CD14-positive monocyte (primary cell): ENCODE results near the gene CLVS2. TPM values are rescaled to one million over a fixed set of nuclear protein-coding genes. Genes with fewer than 3 reads are reported as not detected.

ENCODE experiments used
- DNase-seq, 3 donors: peaks; one replicate each; pipeline ENCODE4 v3.0.0-alpha.2; 2011 to 2022
- H2AFZ ChIP-seq: 2 replicates; pipeline ENCODE4 v1.6.0; 2012; ENCODE audit warnings: mild to moderate bottlenecking, low read depth, low read length, inconsistent platforms; ENCODE audit not compliant: insufficient read depth, poor library complexity, severe bottlenecking
- H3K27ac ChIP-seq, 2 donors: 1 replicate in 1 of 2; 2 replicates in 1 of 2; pipeline ENCODE4 v1.5.1; 2012 to 2013; ENCODE audit warnings: low read length in 2 of 2, control low read depth in 1 of 2, inconsistent platforms in 1 of 2, low read depth in 1 of 2, mild to moderate bottlenecking in 1 of 2
- H3K27me3 ChIP-seq, 2 donors: one replicate each; pipeline versions ENCODE4 v1.6.0 to v1.6.1; 2011 to 2013; ENCODE audit warnings: low read length in 2 of 2; ENCODE audit not compliant: control insufficient read depth in 2 of 2, insufficient read depth in 2 of 2
- H3K36me3 ChIP-seq, 2 donors: replicated peaks in 1 of 2; 1 replicate in 1 of 2; 2 replicates in 1 of 2; pipeline versions ENCODE4 v1.5.1 to v1.6.1; 2012 to 2013; ENCODE audit warnings: low read length in 2 of 2, control low read depth in 1 of 2, inconsistent platforms in 1 of 2, mild to moderate bottlenecking in 1 of 2; ENCODE audit not compliant: insufficient read depth in 2 of 2, control insufficient read depth in 1 of 2
- H3K4me1 ChIP-seq, 2 donors: 1 replicate in 1 of 2; 2 replicates in 1 of 2; pipeline versions ENCODE4 v1.5.1 to v1.6.1; 2012 to 2013; ENCODE audit warnings: low read length in 2 of 2, control low read depth in 1 of 2, inconsistent platforms in 1 of 2, mild to moderate bottlenecking in 1 of 2, moderate library complexity in 1 of 2; ENCODE audit not compliant: insufficient read depth in 2 of 2, control insufficient read depth in 1 of 2
- H3K4me2 ChIP-seq: replicated peaks from 2 replicates; pipeline ENCODE3; 2012; ENCODE audit warnings: low read length, moderate library complexity, mild to moderate bottlenecking; ENCODE audit not compliant: poor library complexity, severe bottlenecking; ENCODE audit errors: extremely low read depth
- H3K4me3 ChIP-seq, 3 experiments: fragments of 200-600 bp in 1 of 3; sonication (generic) in 1 of 3; replicated peaks in 1 of 3; 1 replicate in 2 of 3; 2 replicates in 1 of 3; pipeline ENCODE4 v1.5.1; 2011 to 2013; ENCODE audit warnings: low read length in 3 of 3, mild to moderate bottlenecking in 3 of 3, control low read depth in 2 of 3, low read depth in 2 of 3, inconsistent platforms in 1 of 3, moderate library complexity in 1 of 3
- H3K79me2 ChIP-seq: 2 replicates; pipeline ENCODE4 v1.6.0; 2012; ENCODE audit warnings: mild to moderate bottlenecking, control low read depth, inconsistent platforms, low read length, moderate library complexity; ENCODE audit not compliant: insufficient read depth
- H3K9ac ChIP-seq: 2 replicates; pipeline ENCODE4 v1.6.0; 2017; ENCODE audit warnings: low read length, mild to moderate bottlenecking; ENCODE audit not compliant: insufficient read depth, poor library complexity, severe bottlenecking
- H3K9me3 ChIP-seq, 2 donors: replicated peaks in 1 of 2; 1 replicate in 1 of 2; 2 replicates in 1 of 2; pipeline versions ENCODE4 v1.5.1 to v1.6.1; 2012 to 2013; ENCODE audit warnings: low read length in 2 of 2, control low read depth in 1 of 2; ENCODE audit not compliant: control insufficient read depth in 1 of 2, insufficient read depth in 1 of 2
- H4K20me1 ChIP-seq: 2 replicates; pipeline ENCODE4 v1.6.0; 2012; ENCODE audit warnings: mild to moderate bottlenecking, low read length, control low read depth, moderate library complexity; ENCODE audit not compliant: insufficient read depth
- H3K27ac Mint-ChIP-seq, 7 donors: one replicate each; pipeline ENCODE4 v1.8.0; 2020; ENCODE audit warnings: mild to moderate bottlenecking in 7 of 7, mixed read lengths in 7 of 7, moderate library complexity in 6 of 7, inconsistent platforms in 2 of 7
- H3K27me3 Mint-ChIP-seq, 3 donors: one replicate each; pipeline ENCODE4 v1.8.0; 2021 to 2022; ENCODE audit warnings: low read depth in 3 of 3, mild to moderate bottlenecking in 3 of 3, mixed read lengths in 3 of 3, moderate library complexity in 3 of 3, inconsistent platforms in 1 of 3
- H3K36me3 Mint-ChIP-seq, 2 donors: one replicate each; pipeline ENCODE4 v1.8.0; 2020; ENCODE audit warnings: mixed read lengths in 2 of 2, inconsistent platforms in 1 of 2, mild to moderate bottlenecking in 1 of 2
- H3K4me1 Mint-ChIP-seq: one replicate; pipeline ENCODE4 v1.8.0; 2020; ENCODE audit warnings: mild to moderate bottlenecking, mixed read lengths
- H3K4me3 Mint-ChIP-seq, 2 donors: one replicate each; pipeline ENCODE4 v1.8.0; 2020; ENCODE audit warnings: mild to moderate bottlenecking in 2 of 2, mixed read lengths in 2 of 2, moderate library complexity in 1 of 2
- H3K9me3 Mint-ChIP-seq, 7 donors: one replicate each; pipeline ENCODE4 v1.8.0; 2020 to 2022; ENCODE audit warnings: mixed read lengths in 7 of 7, mild to moderate bottlenecking in 6 of 7, moderate library complexity in 6 of 7, inconsistent platforms in 2 of 7
- CTCF ChIP-seq: fragments of 200-600 bp; IDR thresholded peaks from one replicate; pipeline ENCODE4 v1.8.0; 2022; ENCODE audit warnings: antibody characterized with exemption, mild to moderate bottlenecking
- WGBS: methylation state at CpG from one replicate; pipeline ENCODE4 v1.1.5; 2013; ENCODE audit warnings: missing lambda C conversion rate; ENCODE audit not compliant: insufficient coverage; 5-methylcytosine and 5-hydroxymethylcytosine counted together
- intact Hi-C, 2 donors: fragments of 100-400 bp; cut with micrococcal nuclease; formaldehyde crosslinking; loops; one replicate each; pipeline versions ENCODE4 v1.15.0 to v1.15.1; 2023
- polyA plus RNA-seq, 3 donors: library from polyadenylated mRNA; depleted of rRNA in 1 of 3; unstranded in 2 of 3; stranded (reverse) in 1 of 3; fragments of 300-500 nt in 2 of 3; fragments of >200 nt in 1 of 3; fragmentation: Illumina TruSeq in 2 of 3; gene quantifications; 1 replicate in 2 of 3; 2 replicates in 1 of 3; pipeline ENCODE4 v1.2.3, GENCODE V29; 2012 to 2021

Gene CLVS2
- polyA plus RNA-seq, 3 donors: not detected

- DNase-seq: no peak
- Histone ChIP-seq H2AFZ (no peak overlapping the region), H3K27me3 (no peaks in the 10 kb centered on the region), H3K79me2 (no peaks in the 10 kb centered on the region), H3K36me3 (no peaks in the 10 kb centered on the region), H3K9me3 (peaks cover 0 to 3% of the 10 kb centered on the region in 2 donors), H4K20me1 (no peaks in the 10 kb centered on the region), H3K4me2 (no peak overlapping the region), H3K27ac (no peak overlapping the region), H3K4me1 (no peaks in the 10 kb centered on the region), H3K9ac (no peak overlapping the region), H3K4me3 (no peak overlapping the region)
- H3K36me3 Mint-ChIP-seq: no peaks in the 10 kb centered on the region
- H3K9me3 Mint-ChIP-seq: peaks cover 0 to 6% (median 2%) of the 10 kb centered on the region in 7 donors
- no peaks in the 10 kb centered on the region for H3K27me3 Mint-ChIP-seq
- H3K4me1 Mint-ChIP-seq: no peaks in the 10 kb centered on the region
- intact Hi-C loops: no loop called here
- no peak for TF ChIP-seq CTCF
- H3K27ac Mint-ChIP-seq: no peak overlapping the region
- no peak overlapping the region for H3K4me3 Mint-ChIP-seq
- WGBS: no CpG with 5 or more reads among the region's 1 CpG
These were observed 109.5 kb downstream of the CLVS2 start for GRCh38 chr6:123105561-123105960.

- Mint-ChIP-seq H3K27me3 (no peaks in the 10 kb centered on the region), H3K4me3 (no peak overlapping the region), H3K9me3 (peaks cover 0 to 2% (median 0%) of the 10 kb centered on the region in 7 donors), H3K36me3 (no peaks in the 10 kb centered on the region), H3K27ac (no peak overlapping the region), H3K4me1 (no peaks in the 10 kb centered on the region)
- no peaks in the 10 kb centered on the region for H3K79me2 ChIP-seq
- no CpG with 5 or more reads among the region's 7 CpGs for WGBS
- H3K27ac ChIP-seq: no peak overlapping the region
- H3K4me1 ChIP-seq: no peaks in the 10 kb centered on the region
- intact Hi-C loops: no loop called here
- TF ChIP-seq CTCF: no peak
- no peaks in the 10 kb centered on the region for H3K36me3 ChIP-seq
- no peaks in the 10 kb centered on the region for H4K20me1 ChIP-seq
- no peak overlapping the region for H3K4me3 ChIP-seq
- H3K9me3 ChIP-seq: no peaks in the 10 kb centered on the region
- no peaks in the 10 kb centered on the region for H3K27me3 ChIP-seq
- no peak overlapping the region for H3K4me2 ChIP-seq
- DNase-seq: no peak
- no peak overlapping the region for H3K9ac ChIP-seq
- no peak overlapping the region for H2AFZ ChIP-seq
These were observed 120.3 kb downstream of the CLVS2 start for GRCh38 chr6:123116370-123116769.
